ENCODE data around the gene DMC1.
A peak's percentile ranks its signal among the peaks of the same experiment; 100 is the strongest.

Gene DMC1

GRCh38 chr22:38494498-38494897 is 75.5 kb downstream of the DMC1 start:
- no peaks in the 10 kb centered on the region for H3K27me3 ChIP-seq
- no peak for DNase-seq
- H3K4me1 ChIP-seq, result peaks cover 0 to 51% (median 19%) of the 10 kb centered on the region in 4 donors
- H3K36me3 ChIP-seq, result peaks cover 97 to 100% (median 98%) of the 10 kb centered on the region in 3 donors
- intact Hi-C loops (cut with DNase I; ENCODE audit: low total_unique reads), result no loop called here
- no peak overlapping the region for H3K4me3 ChIP-seq
- no peak for TF ChIP-seq CTCF (IDR thresholded peaks at IDR 0.05)
- H3K9me3 ChIP-seq, result no peaks in the 10 kb centered on the region
- no peak overlapping the region for H3K27ac ChIP-seq

GRCh38 chr22:38491707-38492348 is 78.2 kb downstream of the DMC1 start:
- no peaks in the 10 kb centered on the region for H3K9me3 ChIP-seq
- H3K36me3 ChIP-seq, result peaks cover 99 to 100% (median 100%) of the 10 kb centered on the region in 3 donors
- H3K4me1 ChIP-seq, result peaks cover 0 to 40% (median 17%) of the 10 kb centered on the region in 4 donors
- no peak for DNase-seq
- H3K27ac ChIP-seq, result peak overlapping the region; percentile 35 to 47
- intact Hi-C loops (cut with DNase I; ENCODE audit: low total_unique reads), result no loop called here
- H3K27me3 ChIP-seq, result no peaks in the 10 kb centered on the region
- H3K4me3 ChIP-seq, result no peak overlapping the region
- TF ChIP-seq CTCF (IDR thresholded peaks at IDR 0.05), result no peak

- no peaks in the 10 kb centered on the region for H3K9me3 ChIP-seq
- intact Hi-C loops (cut with DNase I; ENCODE audit: low total_unique reads), result no loop called here
- peaks cover 100% of the 10 kb centered on the region in 3 donors for H3K36me3 ChIP-seq
- H3K27me3 ChIP-seq, result no peaks in the 10 kb centered on the region
- H3K27ac ChIP-seq, result peak overlapping the region; percentile 35 to 47
- TF ChIP-seq CTCF (IDR thresholded peaks at IDR 0.05), result no peak
- H3K4me1 ChIP-seq, result peaks cover 0 to 35% (median 17%) of the 10 kb centered on the region in 4 donors
- no peak overlapping the region for H3K4me3 ChIP-seq
- DNase-seq, result peak; percentile 59 to 80
Observed at GRCh38 chr22:38490915-38491314, 79.1 kb downstream of the DMC1 start.

GRCh38 chr22:38490475-38490874 is 79.5 kb downstream of the DMC1 start:
- H3K4me3 ChIP-seq, result no peak overlapping the region
- intact Hi-C loops (cut with DNase I; ENCODE audit: low total_unique reads), result no loop called here
- H3K36me3 ChIP-seq, result peaks cover 98 to 100% (median 100%) of the 10 kb centered on the region in 3 donors
- no peaks in the 10 kb centered on the region for H3K9me3 ChIP-seq
- TF ChIP-seq CTCF (IDR thresholded peaks at IDR 0.05), result no peak
- peaks cover 0 to 34% (median 17%) of the 10 kb centered on the region in 4 donors for H3K4me1 ChIP-seq
- H3K27ac ChIP-seq, result peak overlapping the region; percentile 35 to 47
- H3K27me3 ChIP-seq, result no peaks in the 10 kb centered on the region
- DNase-seq, result no peak

- TF ChIP-seq CTCF (IDR thresholded peaks at IDR 0.05), result no peak
- H3K27me3 ChIP-seq, result no peaks in the 10 kb centered on the region
- no peaks in the 10 kb centered on the region for H3K9me3 ChIP-seq
- H3K27ac ChIP-seq, result peak overlapping the region in 1 of 2 donors; percentile 47
- peaks cover 0 to 30% (median 15%) of the 10 kb centered on the region in 4 donors for H3K4me1 ChIP-seq
- intact Hi-C loops (cut with DNase I; ENCODE audit: low total_unique reads), result no loop called here
- H3K4me3 ChIP-seq, result no peak overlapping the region
- H3K36me3 ChIP-seq, result peaks cover 98 to 100% (median 100%) of the 10 kb centered on the region in 3 donors
- no peak for DNase-seq
Observed at GRCh38 chr22:38489561-38490145, 80.3 kb downstream of the DMC1 start.

Data from tibial artery (tissue), 4 donors.